Measurements from ENCODE around the gene GRK2. TPM values are rescaled to one million over a fixed set of nuclear protein-coding genes. Genes with fewer than 3 reads are reported as not detected.

GRK2 gene
- total RNA-seq, 1 donor from 2014 or later = 53.8 TPM

- H3K4me3 ChIP-seq = no peak overlapping the region
- H3K9me3 ChIP-seq (replicated peaks) = no peaks in the 10 kb centered on the region
- no peak overlapping the region for H3K27ac ChIP-seq (replicated peaks)
- no peaks in the 10 kb centered on the region for H3K27me3 ChIP-seq (ENCODE audit: low read depth)
- H3K4me1 ChIP-seq = peaks cover 46% of the 10 kb centered on the region
- intact Hi-C loops (cut with micrococcal nuclease) = no loop called here
- peaks cover 13% of the 10 kb centered on the region for H3K36me3 ChIP-seq
- no peak for DNase-seq
- TF ChIP-seq, protein P1, sequence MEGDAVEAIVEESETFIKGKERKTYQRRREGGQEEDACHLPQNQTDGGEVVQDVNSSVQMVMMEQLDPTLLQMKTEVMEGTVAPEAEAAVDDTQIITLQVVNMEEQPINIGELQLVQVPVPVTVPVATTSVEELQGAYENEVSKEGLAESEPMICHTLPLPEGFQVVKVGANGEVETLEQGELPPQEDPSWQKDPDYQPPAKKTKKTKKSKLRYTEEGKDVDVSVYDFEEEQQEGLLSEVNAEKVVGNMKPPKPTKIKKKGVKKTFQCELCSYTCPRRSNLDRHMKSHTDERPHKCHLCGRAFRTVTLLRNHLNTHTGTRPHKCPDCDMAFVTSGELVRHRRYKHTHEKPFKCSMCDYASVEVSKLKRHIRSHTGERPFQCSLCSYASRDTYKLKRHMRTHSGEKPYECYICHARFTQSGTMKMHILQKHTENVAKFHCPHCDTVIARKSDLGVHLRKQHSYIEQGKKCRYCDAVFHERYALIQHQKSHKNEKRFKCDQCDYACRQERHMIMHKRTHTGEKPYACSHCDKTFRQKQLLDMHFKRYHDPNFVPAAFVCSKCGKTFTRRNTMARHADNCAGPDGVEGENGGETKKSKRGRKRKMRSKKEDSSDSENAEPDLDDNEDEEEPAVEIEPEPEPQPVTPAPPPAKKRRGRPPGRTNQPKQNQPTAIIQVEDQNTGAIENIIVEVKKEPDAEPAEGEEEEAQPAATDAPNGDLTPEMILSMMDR (IDR thresholded peaks at IDR 0.05; ENCODE audit: borderline replicate concordance) = no peak
Measured at GRCh38 chr11:67237574-67237973, 28.7 kb upstream of the GRK2 start.

- H3K9me3 ChIP-seq (replicated peaks) = no peaks in the 10 kb centered on the region
- H3K4me1 ChIP-seq = peaks cover 61% of the 10 kb centered on the region
- no peak for DNase-seq
- intact Hi-C loops (cut with micrococcal nuclease) = no loop called here
- H3K27me3 ChIP-seq (ENCODE audit: low read depth) = no peaks in the 10 kb centered on the region
- peak overlapping the region; percentile 96 for H3K27ac ChIP-seq (replicated peaks)
- H3K4me3 ChIP-seq = peak overlapping the region; percentile 78
- peaks cover 19% of the 10 kb centered on the region for H3K36me3 ChIP-seq
- TF ChIP-seq, protein P1 (IDR thresholded peaks at IDR 0.05; ENCODE audit: borderline replicate concordance) = no peak
Measured at GRCh38 chr11:67238894-67239782, 27.1 kb upstream of the GRK2 start.

DNA sequence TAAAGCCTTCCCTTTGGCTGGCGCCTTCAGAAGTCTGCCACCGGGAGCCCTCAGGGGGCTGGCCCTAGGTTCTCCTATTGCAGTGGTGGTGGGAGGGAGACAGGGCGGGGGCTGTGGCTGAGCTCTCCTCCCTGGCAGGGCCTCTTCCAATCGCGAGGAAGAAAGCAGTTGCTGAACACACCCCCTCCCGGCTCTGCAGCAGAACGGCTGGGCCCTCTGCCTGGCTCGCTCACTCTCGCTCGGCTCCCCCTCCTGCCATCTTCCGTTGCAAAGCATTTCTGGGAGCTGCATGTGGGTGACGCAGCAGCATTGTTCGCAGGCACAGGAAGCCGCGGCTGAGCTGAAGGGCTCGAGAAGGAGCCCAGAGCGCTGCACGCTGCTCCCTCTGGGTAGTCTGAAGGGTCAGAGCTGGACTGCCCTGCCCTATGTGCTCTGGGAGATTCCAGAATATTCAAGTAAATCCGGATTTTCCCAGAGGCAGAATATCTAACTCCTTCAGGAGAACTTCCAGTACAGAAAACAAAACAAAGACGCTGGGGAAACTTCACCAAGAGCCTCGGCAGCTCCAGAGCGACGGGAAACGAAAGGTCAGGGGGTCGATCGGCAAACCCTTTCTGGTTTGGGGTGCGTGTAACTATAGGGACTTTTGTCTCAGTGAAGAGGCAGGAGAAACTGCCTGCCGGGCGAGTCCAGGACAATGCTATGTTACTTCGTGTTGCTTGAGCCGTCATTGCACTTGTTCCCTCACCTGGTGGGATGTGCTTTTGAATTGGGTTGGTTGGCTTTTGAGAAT is 26.3 kb upstream of the GRK2 start:
- Histone ChIP-seq H3K4me1 (peaks cover 68% of the 10 kb centered on the region), H3K36me3 (peaks cover 23% of the 10 kb centered on the region), H3K27me3 (ENCODE audit: low read depth) (no peaks in the 10 kb centered on the region), H3K27ac (replicated peaks) (peak overlapping the region; percentile 96), H3K9me3 (replicated peaks) (no peaks in the 10 kb centered on the region), H3K4me3 (peak overlapping the region; percentile 78)
- intact Hi-C loops (cut with micrococcal nuclease) = no loop called here
- TF ChIP-seq, protein P1 (IDR thresholded peaks at IDR 0.05; ENCODE audit: borderline replicate concordance) = peak; percentile 35
- DNase-seq = peak; percentile 96

GRCh38 chr11:67240576-67241389 is 25.5 kb upstream of the GRK2 start:
- H3K27ac ChIP-seq (replicated peaks) = peak overlapping the region; percentile 96
- H3K4me3 ChIP-seq = peak overlapping the region; percentile 78
- TF ChIP-seq, protein P1 (IDR thresholded peaks at IDR 0.05; ENCODE audit: borderline replicate concordance) = no peak
- H3K9me3 ChIP-seq (replicated peaks) = no peaks in the 10 kb centered on the region
- H3K36me3 ChIP-seq = peaks cover 31% of the 10 kb centered on the region
- H3K27me3 ChIP-seq (ENCODE audit: low read depth) = no peaks in the 10 kb centered on the region
- DNase-seq = peak; percentile 53
- H3K4me1 ChIP-seq = peaks cover 68% of the 10 kb centered on the region
- intact Hi-C loops (cut with micrococcal nuclease) = no loop called here

- H3K36me3 ChIP-seq = peaks cover 48% of the 10 kb centered on the region
- H3K9me3 ChIP-seq (replicated peaks) = no peaks in the 10 kb centered on the region
- no peak for DNase-seq
- H3K4me1 ChIP-seq = peaks cover 72% of the 10 kb centered on the region
- intact Hi-C loops (cut with micrococcal nuclease) = no loop called here
- peak overlapping the region; percentile 78 for H3K4me3 ChIP-seq
- peak overlapping the region; percentile 7 for H3K27ac ChIP-seq (replicated peaks)
- TF ChIP-seq, protein P1 (IDR thresholded peaks at IDR 0.05; ENCODE audit: borderline replicate concordance) = no peak
- H3K27me3 ChIP-seq (ENCODE audit: low read depth) = no peaks in the 10 kb centered on the region
Measured at GRCh38 chr11:67242548-67242947, 23.7 kb upstream of the GRK2 start.
